ENCODE results near the gene FREY1.

FREY1 gene

DNA sequence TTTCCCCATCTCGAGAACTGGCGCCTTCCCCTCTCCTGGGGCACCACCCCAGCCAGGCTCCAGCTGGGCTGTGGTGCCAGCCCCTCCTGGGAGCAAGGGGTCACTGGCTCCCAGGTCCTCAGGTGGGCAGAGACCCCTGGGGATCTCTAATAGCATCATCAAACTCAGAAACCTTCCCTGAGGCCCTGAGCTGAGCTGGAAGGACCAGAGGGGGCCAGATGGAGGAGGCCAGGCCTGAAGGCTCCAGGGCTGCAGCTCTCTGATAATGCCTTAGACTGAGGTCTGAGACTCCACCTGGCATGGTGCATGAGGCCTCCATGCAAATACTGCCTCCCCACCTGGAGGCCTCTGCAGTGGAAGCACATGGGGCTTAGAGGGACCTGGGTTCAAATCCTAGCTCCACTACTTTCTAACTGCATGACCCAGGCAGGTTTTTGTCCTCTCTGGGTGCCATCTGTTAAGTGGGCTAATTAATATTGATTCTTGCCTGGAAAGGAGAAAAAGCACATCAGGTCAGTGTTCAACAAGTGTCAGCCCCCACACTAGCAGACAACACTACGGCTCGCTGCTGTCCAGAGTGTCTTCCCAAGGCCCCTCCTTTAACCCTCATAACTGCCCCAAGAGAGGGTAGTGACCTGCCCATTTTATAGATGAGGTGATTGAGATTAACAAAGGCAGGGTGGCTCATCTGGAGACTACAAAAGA is 20.1 kb downstream of the FREY1 start:
- no peak for DNase-seq (ENCODE audit: insufficient read length)
- TF ChIP-seq TAF1 (IDR thresholded peaks at IDR 0.05; ENCODE audit: borderline replicate concordance, low read depth, low read length) (no peak), POLR2AphosphoS5 (IDR thresholded peaks at IDR 0.05; ENCODE audit: low read depth, low read length) (no peak), POLR2A (IDR thresholded peaks at IDR 0.05; ENCODE audit: low read depth, low read length) (no peak)
- no peak for FAIRE-seq

DNA sequence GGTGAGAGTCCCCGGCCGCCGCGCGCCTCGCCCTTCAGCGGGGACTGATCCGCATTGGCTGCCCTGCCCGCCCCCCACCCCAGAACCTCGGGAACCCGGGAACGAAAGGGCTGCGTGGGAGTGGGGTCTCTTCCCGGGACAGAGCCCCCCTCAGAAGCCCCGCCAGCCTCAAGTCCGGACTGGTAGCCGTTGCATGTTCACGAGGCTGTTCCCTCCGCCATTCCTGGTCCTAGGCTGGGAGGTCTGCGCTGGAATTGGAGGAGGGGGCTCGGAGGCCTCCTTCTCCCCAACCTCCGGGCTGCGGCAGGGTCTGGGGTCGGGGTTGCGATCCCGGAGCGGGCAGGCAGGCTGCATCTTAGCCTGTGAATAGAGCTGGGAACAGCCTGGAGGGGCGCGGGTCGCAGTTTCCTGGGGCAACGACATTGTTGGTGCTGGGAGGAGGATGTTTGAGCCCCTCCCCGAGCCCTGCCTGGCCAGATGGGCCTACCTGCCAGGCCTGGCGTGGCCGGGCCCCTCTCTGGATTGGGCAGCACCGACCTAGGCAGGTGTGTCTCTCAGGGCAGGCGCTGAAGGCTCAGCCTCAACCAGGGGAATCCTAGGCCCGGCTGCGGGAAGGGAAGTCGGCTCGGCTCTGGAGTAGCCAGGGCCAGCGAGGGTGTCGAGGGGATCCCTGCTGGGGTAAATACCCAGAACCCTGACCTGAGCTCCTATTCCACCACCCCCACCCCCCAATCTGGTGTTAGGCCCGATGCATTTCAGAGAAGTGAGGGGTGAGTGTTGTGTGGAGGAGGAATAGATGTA is 20.9 kb downstream of the FREY1 start:
- DNase-seq (ENCODE audit: insufficient read length) (no peak), FAIRE-seq (no peak)
- TF ChIP-seq POLR2A (IDR thresholded peaks at IDR 0.05; ENCODE audit: low read depth, low read length) (no peak), POLR2AphosphoS5 (IDR thresholded peaks at IDR 0.05; ENCODE audit: low read depth, low read length) (no peak), TAF1 (IDR thresholded peaks at IDR 0.05; ENCODE audit: borderline replicate concordance, low read depth, low read length) (no peak)

DNA sequence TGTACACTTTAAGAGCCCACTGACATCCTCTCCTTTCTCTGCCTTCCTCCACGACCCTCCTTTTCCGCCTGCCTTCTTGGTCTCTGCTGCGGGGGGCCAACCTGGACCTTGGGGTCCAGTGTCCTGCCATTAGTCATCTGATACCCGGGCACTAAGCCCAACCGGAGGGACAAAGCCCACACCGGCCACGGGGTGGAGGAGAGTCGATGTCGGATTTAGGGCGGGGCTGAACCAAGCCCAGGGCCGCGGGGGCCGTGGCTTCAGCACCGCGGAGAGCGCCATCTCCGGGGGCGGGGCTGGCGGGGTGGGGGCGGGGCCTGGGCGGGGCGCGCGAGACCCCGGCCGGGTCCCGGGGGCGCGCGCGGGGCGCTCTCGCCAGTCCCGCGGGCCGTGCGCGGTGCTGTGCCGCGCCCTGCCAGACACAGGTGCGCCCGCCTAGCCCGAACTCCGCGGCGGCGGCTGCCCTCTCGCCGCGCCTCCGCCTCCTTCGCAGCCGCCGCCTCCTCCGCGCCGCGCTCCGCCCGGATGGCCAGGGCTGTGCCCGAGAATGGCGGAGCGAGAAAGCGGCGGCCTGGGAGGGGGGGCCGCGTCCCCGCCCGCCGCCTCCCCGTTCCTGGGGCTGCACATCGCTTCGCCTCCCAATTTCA is 21.7 kb downstream of the FREY1 start, which contains the start of gene MAPK8IP1:
MAPK8IP1 (plus strand) TSS at position 378 of the 647 bp plus-strand sequence; CDS start at position 548, 170 bp downstream.
- TF ChIP-seq POLR2AphosphoS5 (IDR thresholded peaks at IDR 0.05; ENCODE audit: low read depth, low read length), result no peak
- FAIRE-seq (peak; percentile 50), DNase-seq (ENCODE audit: insufficient read length) (peak; percentile 84)

DNA sequence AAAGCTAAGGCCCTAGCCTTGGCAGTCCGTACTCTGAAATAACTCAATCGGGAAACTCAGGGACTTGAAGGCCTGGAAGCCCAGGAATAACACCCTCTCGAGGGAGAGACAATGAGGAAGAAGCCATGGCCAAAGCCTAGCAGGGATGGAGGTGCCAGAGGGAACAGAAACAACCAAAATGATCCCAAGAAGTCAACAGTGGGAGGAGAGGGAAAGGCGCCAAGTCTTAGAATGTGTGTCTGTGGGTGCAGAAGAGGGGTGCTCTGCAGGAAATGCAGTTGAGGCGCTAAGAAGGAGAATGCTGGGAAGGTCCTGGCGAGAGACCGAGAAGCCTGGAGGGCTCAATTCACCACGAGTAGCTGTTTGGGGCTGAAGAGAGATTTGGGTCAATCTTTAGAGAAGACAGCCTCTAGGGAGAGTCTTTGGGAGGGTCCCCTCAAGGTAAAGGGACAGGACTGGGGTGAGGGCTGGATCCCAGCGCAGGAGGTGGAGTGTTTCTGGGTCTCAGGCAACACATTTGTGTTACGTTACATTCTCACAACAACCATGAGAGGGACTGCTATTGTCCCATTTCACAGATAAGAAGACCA is 22.4 kb downstream of the FREY1 start:
- no peak for TF ChIP-seq POLR2A (IDR thresholded peaks at IDR 0.05; ENCODE audit: low read depth, low read length)
- TF ChIP-seq TAF1 (IDR thresholded peaks at IDR 0.05; ENCODE audit: borderline replicate concordance, low read depth, low read length), result no peak
- no peak for TF ChIP-seq POLR2AphosphoS5 (IDR thresholded peaks at IDR 0.05; ENCODE audit: low read depth, low read length)
- DNase-seq (ENCODE audit: insufficient read length) (no peak), FAIRE-seq (no peak)

DNA sequence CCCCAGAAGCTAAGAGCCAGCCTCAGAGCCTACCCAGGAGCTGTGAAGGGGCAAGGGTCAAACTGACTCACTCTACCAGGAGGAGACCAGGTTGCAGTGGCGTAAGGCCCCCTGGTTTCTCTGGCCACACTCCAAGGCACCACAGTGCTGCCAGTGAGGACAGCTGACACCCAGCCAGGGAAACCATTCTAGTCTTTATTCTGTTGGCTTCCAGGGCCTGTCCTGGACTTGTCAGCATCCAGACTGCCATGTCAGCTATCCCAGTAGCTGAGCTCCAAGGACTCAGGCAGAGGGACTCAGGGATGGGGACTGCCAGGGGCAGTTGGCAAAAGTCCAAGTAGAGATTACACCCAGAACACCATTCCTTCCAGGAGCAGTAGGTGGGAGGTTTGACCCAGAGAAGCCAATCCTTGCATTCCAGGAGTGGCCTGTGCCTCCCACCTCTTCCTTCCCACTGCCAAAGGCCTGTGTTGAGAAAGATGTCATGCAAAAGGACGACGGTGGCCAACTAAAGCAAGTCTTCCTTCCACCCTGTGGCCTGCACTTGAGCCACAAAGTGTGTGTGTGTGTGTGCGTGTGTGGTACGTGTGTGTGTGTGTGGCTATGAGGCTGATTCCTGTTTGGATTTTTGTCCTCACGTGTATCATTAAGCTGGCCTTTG is 25.2 kb downstream of the FREY1 start:
- DNase-seq (ENCODE audit: insufficient read length), result no peak
- TF ChIP-seq POLR2A (IDR thresholded peaks at IDR 0.05; ENCODE audit: low read depth, low read length) (no peak), TAF1 (IDR thresholded peaks at IDR 0.05; ENCODE audit: borderline replicate concordance, low read depth, low read length) (no peak), POLR2AphosphoS5 (IDR thresholded peaks at IDR 0.05; ENCODE audit: low read depth, low read length) (no peak)
- FAIRE-seq, result no peak

DNA sequence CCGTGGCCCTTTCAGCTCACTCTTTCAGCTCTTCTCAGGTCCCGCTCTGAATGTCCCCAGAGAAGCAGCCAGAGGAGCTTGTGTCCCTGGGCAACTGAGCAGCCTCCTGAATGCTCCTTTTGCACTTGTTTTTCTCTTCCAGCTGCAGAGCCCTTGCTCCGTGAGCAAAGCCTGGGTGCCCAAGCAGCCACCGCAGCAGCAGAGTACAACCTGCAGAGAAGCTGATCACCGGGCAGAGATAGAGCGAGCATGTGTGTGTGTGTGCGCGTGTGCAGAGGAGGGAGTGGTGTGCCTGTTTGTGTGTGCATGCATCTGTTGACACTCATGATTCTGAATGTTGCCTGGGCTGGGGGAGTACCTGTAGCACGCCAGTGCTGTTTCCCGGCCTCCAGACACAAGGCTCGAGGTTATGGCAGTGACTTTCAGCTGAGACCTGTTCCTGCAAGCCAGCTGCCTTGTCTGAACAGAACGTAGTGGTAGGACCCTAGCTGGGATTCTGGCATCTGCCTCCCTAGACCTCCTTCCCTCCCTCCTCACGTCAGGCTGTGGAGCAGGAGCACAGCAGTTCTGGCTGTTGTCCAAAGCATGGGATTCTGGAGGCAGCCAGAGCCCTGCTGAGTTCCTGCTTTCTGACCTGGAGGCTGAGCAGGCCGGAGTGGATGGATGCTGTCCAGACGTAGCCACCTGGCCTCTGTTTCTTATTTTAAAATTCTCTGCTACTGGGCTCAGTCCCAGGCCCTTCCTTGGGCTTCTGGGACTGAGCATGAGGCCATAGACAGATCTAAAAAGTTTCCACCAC is 26.1 kb downstream of the FREY1 start:
- DNase-seq (ENCODE audit: insufficient read length), result no peak
- FAIRE-seq, result no peak
- no peak for TF ChIP-seq TAF1 (IDR thresholded peaks at IDR 0.05; ENCODE audit: borderline replicate concordance, low read depth, low read length)
- no peak for TF ChIP-seq POLR2AphosphoS5 (IDR thresholded peaks at IDR 0.05; ENCODE audit: low read depth, low read length)
- no peak for TF ChIP-seq POLR2A (IDR thresholded peaks at IDR 0.05; ENCODE audit: low read depth, low read length)

DNA sequence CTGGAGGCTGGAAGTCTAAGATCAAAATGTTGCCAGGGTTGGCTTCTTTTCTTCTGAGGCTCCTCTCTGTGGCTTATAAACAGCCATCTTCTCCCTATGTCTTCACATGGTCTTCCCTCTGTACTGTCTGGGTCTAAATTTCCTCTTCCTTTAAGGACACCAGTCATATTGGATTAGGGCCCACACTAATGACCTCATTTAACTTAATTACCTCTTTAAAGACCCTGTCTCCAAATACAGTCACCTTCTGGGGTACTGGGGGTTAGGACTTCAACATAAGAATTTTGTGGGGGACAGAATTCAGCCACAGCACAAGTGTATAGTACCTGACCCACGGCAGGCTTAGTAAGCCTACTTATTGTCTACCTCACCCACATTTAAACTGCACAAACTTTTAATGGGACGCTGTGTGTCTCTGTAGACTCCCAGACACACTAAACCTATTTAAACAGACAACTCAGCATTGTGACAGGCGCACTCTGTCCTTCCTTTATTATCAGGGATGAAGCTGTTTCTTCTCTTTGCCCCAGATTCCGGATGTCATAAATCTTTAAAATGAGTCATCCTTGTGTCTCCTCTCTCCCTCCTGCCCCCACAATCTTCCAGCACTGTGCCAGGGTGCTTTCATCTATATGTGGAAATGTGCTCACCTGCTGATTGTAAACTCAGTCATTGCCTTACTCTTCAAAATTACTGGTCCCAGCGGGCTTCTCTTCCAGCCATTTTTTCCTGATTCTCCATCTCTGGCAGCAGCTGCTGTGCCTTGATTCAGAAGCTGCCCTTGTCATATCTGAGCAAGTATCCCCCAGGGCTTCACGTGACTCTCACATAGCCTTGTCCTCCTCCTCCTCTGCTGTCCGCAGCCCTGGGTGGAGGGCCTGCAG is 27.0 kb downstream of the FREY1 start:
- TF ChIP-seq POLR2A (IDR thresholded peaks at IDR 0.05; ENCODE audit: low read depth, low read length) (no peak), TAF1 (IDR thresholded peaks at IDR 0.05; ENCODE audit: borderline replicate concordance, low read depth, low read length) (no peak), POLR2AphosphoS5 (IDR thresholded peaks at IDR 0.05; ENCODE audit: low read depth, low read length) (no peak)
- DNase-seq (ENCODE audit: insufficient read length), result no peak
- FAIRE-seq, result no peak

DNA sequence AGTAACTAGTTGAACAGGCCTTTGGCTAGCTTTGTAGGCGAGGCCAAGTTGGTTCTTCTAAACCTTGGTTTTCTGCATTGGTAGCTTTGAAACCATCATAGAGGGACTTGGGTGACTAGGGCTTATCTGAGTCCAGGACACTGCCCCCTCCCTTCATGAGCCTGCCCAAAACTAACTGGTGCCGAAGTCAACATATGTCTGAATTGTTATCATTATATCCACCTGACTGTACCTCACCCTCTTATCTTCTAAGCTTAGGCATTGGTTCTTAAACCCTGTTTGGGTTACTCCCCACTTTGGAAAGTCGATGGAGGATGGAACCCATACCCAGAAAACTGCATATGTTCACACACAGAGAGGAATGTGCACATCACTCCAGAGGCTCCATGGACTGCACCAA is 29.2 kb downstream of the FREY1 start:
- FAIRE-seq (no peak), DNase-seq (ENCODE audit: insufficient read length) (no peak)
- TF ChIP-seq POLR2AphosphoS5 (IDR thresholded peaks at IDR 0.05; ENCODE audit: low read depth, low read length), result no peak
- TF ChIP-seq POLR2A (IDR thresholded peaks at IDR 0.05; ENCODE audit: low read depth, low read length), result no peak
- no peak for TF ChIP-seq TAF1 (IDR thresholded peaks at IDR 0.05; ENCODE audit: borderline replicate concordance, low read depth, low read length)

DNA sequence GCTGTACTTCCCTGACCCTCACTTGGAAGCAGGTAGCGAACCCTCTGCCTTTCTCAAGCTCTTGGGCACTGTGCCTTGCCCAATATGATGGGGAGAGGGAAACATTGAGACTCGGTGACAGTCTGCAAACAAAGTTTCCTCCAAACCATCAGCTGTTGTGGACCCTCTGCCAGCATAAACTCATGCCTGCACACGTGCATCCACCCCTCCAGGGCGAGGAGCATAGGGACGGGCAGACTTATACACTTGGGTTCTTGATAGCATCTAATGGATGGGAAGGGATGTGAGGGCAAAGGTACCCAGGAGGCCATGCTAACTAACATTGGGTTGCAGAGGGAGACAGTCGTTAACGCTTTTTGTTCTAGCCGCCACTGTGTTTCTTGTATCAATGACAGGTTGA is 29.9 kb downstream of the FREY1 start:
- FAIRE-seq (no peak), DNase-seq (ENCODE audit: insufficient read length) (no peak)
- TF ChIP-seq POLR2AphosphoS5 (IDR thresholded peaks at IDR 0.05; ENCODE audit: low read depth, low read length) (no peak), POLR2A (IDR thresholded peaks at IDR 0.05; ENCODE audit: low read depth, low read length) (no peak), TAF1 (IDR thresholded peaks at IDR 0.05; ENCODE audit: borderline replicate concordance, low read depth, low read length) (no peak)

All from GM12892 (cell line).